CD4-positive, alpha-beta T cell treated with Interleukin-4 for 1 hour (primary cell): ENCODE data around the gene FUT4.
"Not testable (repeated sequence)": the region's sequence is repeated elsewhere in the genome, so short reads cannot be mapped to it uniquely, and the experiment has no call there.

Source experiments
- DNase-seq, 2 donors: peaks; one replicate each; pipeline ENCODE4 v3.0.0-alpha.2; 2020 to 2022

Gene FUT4

DNA sequence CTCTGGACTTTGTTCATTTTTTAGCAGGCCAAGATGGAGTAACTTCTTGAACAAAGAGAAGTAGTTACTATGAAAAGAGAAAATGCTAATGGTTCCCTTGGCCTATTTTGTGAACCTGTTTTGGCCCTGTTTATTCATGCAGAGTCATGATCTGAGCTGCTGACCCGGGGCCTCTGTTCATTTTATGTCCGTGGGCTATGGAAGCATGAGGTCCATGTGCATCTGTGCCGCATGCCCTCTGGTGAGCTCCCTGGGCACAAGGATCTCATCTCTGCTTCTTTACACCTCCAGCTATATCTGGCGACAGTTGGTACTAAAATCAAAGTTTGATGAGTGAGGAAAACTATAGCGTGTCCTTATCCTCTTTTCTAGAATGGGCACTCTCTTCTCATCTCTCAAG is 24.5 kb downstream of the FUT4 start:
- no peak for DNase-seq

DNA sequence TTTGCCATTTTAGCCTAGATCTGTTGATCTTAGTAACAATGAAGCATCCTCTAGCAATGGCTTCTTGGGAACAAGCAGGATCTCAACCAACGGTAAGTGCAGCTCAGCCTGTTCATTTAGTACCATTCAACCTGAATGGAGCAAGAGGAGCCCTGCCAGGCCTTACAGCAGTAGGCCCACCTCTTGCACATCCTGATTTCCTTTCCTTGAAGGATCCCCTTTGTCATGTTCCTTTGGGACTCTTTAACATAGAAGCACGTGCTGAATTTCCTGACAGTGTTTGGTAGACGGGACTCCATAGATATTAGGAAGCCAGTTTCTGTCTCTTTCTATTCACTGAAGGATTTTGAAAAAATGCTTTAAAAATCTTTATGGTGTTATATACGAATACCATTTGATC is 25.0 kb downstream of the FUT4 start:
- no peak for DNase-seq

DNA sequence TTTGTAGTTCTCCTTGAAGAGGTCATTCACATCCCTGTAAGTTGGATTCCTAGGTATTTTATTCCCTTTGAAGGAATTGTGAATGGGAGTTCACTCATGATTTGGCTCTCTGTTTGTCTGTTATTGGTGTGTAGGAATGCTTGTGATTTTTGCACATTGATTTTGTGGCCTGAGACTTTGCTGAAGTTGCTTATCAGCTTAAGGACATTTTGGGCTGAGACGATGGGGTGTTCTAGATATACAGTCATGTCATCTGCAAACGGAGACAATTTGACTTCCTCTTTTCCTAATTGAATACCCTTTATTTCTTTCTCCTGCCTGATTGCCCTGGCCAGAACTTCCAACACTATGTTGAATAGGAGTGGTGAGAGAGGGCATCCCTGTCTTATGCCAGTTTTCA is 29.3 kb downstream of the FUT4 start:
- DNase-seq, result not testable (repeated sequence)

DNA sequence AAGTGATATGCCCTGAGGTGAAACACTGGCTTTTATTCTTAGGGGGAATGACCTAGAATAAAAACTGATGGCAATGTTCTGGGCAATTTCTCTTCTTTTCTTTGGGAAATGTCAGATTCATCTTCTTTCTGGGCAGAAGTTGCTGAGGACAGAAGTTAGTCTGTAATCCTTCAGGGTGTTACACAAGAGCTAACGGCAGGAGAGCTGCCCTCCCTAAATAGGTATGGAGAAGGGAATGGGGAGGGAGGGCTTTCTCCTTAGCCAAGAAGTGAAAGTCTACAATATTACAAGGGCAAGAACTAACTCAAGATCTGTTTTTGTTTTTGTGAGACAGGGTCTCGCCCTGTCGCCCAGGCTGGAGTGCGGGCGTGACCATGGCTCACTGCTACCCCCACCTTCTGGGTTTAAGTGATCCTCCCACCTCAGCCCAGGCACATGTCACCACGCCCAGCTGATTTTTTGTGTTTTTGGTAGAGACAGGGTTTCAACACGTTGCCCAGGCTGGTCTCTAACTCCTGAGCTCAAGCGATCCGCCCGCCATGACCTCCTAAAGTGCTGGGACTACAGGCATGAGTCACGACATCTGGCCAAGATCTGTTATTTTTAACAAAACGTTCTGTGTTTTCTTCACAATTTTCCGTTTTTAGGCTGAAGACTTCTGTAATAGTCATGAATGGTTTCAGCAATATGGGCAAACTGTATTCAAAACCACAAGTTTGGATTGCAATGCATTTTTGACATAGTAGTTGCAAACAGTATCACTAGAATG is 30.7 kb downstream of the FUT4 start:
- DNase-seq, result peak in 1 of 2 donors; percentile 18

- no peak for DNase-seq
Observed at GRCh38 chr11:94576306-94576705, 32.6 kb downstream of the FUT4 start.

DNA sequence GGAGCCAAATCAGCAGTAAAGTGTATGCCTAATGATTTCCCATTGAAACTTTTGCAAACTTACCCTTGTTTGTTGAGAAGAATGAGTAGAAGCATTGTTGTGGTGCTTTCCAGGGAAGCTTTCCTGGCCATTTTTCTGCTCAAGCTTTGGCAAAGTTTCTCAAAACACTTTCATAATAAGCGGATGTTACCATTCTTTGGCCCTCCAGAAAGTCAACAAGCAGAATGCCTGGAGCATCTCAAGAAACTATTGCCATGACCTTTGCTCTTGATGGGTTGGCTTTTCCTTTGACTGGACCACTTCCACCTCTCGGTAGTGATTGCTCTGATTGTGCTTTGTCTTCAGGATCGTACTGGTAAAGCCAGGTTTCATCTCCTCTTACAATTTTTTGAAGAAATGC is 34.1 kb downstream of the FUT4 start:
- no peak for DNase-seq

DNA sequence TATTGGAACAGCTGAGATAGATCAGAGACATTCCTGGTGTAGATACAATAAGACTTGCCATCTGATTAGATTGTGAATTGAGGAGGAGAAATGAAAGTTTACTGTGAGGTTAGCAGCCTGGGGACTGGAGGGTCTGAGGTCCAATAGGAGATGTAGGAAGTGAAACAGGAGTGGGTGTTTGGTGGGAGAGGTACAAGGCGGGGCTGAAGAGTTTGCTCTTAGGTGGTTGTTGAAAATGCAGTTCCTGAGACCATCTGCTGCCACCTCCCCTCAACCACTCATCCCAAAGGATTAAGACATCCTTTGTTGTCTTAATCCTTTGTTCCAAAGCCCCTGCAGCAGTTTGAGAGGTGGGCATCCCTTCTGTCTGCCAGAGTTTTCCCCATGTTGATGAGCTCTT is 38.2 kb downstream of the FUT4 start:
- no peak for DNase-seq

- no peak for DNase-seq
Observed at GRCh38 chr11:94583213-94583865, 39.6 kb downstream of the FUT4 start.

GRCh38 chr11:94583866-94584500 is 40.3 kb downstream of the FUT4 start:
- DNase-seq, result peak; percentile 2 to 56

GRCh38 chr11:94584978-94585377 is 41.3 kb downstream of the FUT4 start:
- no peak for DNase-seq

GRCh38 chr11:94585399-94585798 is 41.7 kb downstream of the FUT4 start:
- no peak for DNase-seq

GRCh38 chr11:94586546-94586945 is 42.8 kb downstream of the FUT4 start:
- DNase-seq, result no peak

- DNase-seq, result no peak
Observed at GRCh38 chr11:94586978-94587377, 43.3 kb downstream of the FUT4 start.

DNA sequence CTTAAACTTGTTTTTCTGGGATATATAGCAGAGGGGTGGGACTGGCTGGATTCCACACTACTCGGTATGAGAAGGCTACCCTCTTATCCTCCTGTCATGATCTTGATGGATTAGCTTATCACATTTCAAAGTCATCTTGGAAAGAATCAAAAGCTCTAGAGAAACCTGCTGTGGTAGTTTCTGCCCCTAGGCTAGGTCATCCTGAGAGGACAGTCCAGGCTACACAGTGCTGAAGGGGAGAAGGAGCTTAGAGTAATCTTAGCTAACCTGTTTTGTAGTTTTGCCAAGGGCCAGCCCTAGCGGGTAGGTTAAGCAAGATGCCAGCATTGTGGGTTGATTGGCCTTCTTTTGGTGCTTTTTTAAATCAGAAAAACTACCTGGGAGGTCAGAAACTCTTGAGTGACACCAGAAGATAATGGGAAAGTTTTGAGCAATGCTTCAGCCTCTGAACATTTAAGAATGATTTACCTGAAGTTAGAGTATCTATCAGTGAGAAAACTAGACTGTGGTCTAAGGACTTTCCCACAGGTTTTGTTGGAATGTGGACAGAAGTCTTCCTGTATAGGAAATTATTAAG is 44.7 kb downstream of the FUT4 start:
- no peak for DNase-seq

- no peak for DNase-seq
Observed at GRCh38 chr11:94590352-94591041, 46.8 kb downstream of the FUT4 start.

DNA sequence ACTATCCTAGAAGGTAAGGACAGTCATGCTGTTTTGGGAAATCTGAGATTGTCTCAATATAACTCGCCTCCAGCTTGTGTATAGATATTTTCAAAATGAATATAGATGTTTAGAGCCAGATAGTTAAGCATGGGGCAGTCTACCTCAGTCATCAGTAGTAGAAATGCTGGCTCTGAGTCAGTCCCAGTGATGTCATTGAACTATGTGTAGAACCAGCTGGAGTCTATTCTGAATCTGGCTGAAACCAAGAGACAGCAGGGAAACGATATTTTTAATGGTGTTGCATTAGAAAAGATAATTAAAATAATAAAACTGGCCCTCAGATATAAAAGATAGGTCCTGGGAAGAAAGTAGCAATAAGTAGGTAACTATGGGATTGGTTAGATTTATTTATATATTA is 49.3 kb downstream of the FUT4 start:
- DNase-seq, result no peak

DNA sequence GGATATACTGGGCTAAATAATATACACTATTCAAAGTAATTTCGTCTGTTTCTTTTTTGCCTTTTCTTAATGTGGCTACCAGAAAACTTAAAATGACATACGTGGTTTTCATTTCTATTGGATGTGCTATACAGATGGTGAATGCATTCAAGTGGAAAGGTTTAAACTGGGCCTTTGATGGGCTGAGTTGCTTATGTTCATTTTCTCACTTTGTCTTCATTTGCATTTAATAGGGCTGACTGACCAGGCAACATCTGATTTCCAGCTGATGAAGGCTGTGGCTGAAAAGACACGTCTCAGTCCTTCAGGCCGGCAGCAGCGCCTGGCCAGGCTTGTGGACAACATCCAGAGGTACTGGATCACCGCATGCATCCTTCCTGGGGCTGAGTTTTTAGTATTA is 51.4 kb downstream of the FUT4 start:
- no peak for DNase-seq

GRCh38 chr11:94597896-94598295 is 54.2 kb downstream of the FUT4 start:
- no peak for DNase-seq
